ENCODE results near the gene TMOD4.

TMOD4 gene

GRCh38 chr1:151175041-151175741, 590 bp downstream of the TMOD4 start:
- in situ Hi-C loops (cut with MboI; ENCODE audit: low pct_unique_long_range_greater_than_20kb, low sequenced_read_pairs, unreplicated experiment): no loop called here
- DNase-seq (ENCODE audit: low spot score): no peak

GRCh38 chr1:151171190-151171589, 4.6 kb downstream of the TMOD4 start:
- in situ Hi-C loops (cut with MboI; ENCODE audit: low pct_unique_long_range_greater_than_20kb, low sequenced_read_pairs, unreplicated experiment): no loop called here
- no peak for DNase-seq (ENCODE audit: low spot score)
- TF ChIP-seq CTCF (IDR thresholded peaks at IDR 0.05; ENCODE audit: extremely low read depth, insufficient read depth, missing control alignments): no peak

More at GRCh38 chr1:151175041-151175741, 590 bp downstream of the TMOD4 start:
- no peak for TF ChIP-seq CTCF (IDR thresholded peaks at IDR 0.05; ENCODE audit: extremely low read depth, insufficient read depth, missing control alignments)

- TF ChIP-seq CTCF (IDR thresholded peaks at IDR 0.05; ENCODE audit: extremely low read depth, insufficient read depth, missing control alignments): no peak
- DNase-seq (ENCODE audit: low spot score): no peak
- in situ Hi-C loops (cut with MboI; ENCODE audit: low pct_unique_long_range_greater_than_20kb, low sequenced_read_pairs, unreplicated experiment): no loop called here
These were observed 8.7 kb downstream of the TMOD4 start for GRCh38 chr1:151167116-151167515.

- no peak for TF ChIP-seq CTCF (IDR thresholded peaks at IDR 0.05; ENCODE audit: extremely low read depth, insufficient read depth, missing control alignments)
- no peak for DNase-seq (ENCODE audit: low spot score)
- in situ Hi-C loops (cut with MboI; ENCODE audit: low pct_unique_long_range_greater_than_20kb, low sequenced_read_pairs, unreplicated experiment): no loop called here
These were observed 9.2 kb downstream of the TMOD4 start for GRCh38 chr1:151166505-151166956.

GRCh38 chr1:151165738-151166504, 9.9 kb downstream of the TMOD4 start, which contains the start of the genes LYSMD1 and SCNM1:
Gene LYSMD1 (minus strand): TSS chr1:151165902. CDS start chr1:151165258, 644 bp downstream.
Gene SCNM1 (plus strand): TSS chr1:151166144. CDS start chr1:151166153, 9 bp downstream.
- DNase-seq (ENCODE audit: low spot score): peak; percentile 92
- no peak for TF ChIP-seq CTCF (IDR thresholded peaks at IDR 0.05; ENCODE audit: extremely low read depth, insufficient read depth, missing control alignments)
- in situ Hi-C loops (cut with MboI; ENCODE audit: low pct_unique_long_range_greater_than_20kb, low sequenced_read_pairs, unreplicated experiment): no loop called here

GRCh38 chr1:151165281-151165737, 10.5 kb downstream of the TMOD4 start:
- TF ChIP-seq CTCF (IDR thresholded peaks at IDR 0.05; ENCODE audit: extremely low read depth, insufficient read depth, missing control alignments): no peak
- DNase-seq (ENCODE audit: low spot score): no peak
- in situ Hi-C loops (cut with MboI; ENCODE audit: low pct_unique_long_range_greater_than_20kb, low sequenced_read_pairs, unreplicated experiment): no loop called here

Data from GM13977 (cell line).